Activated CD8-positive, alpha-beta T cell treated with anti-CD3 and anti-CD28 coated beads for 36 hours (primary cell): Measurements from ENCODE around the gene CIROP. TPM values are rescaled to one million over a fixed set of nuclear protein-coding genes. Genes with fewer than 3 reads are reported as not detected.

Source experiments
- ATAC-seq: fragments of 200-7000 bp; cut with Tn5 transposase; one replicate; pipeline ENCODE4 v1.10.0; 2021; ENCODE audit warnings: mild to moderate bottlenecking, moderate library complexity
- CTCF ChIA-PET: fragments of 350-600 bp; sonication (Branson Sonifier 250); formaldehyde crosslinking; loops from one replicate; lab custom pipeline; 2021; ENCODE audit warnings: antibody characterized with exemption; lab: Charles Lee
- POLR2A ChIA-PET: fragments of 350-600 bp; sonication (Branson Sonifier 250); formaldehyde crosslinking; loops from one replicate; lab custom pipeline; 2021; ENCODE audit warnings: antibody characterized with exemption; lab: Charles Lee
- DNase-seq: peaks from one replicate; pipeline ENCODE4 v3.0.0-alpha.2; 2020
- H3K27ac Mint-ChIP-seq: one replicate; pipeline ENCODE4 v1.8.0; 2021; ENCODE audit warnings: mild to moderate bottlenecking, mixed read lengths
- H3K27me3 Mint-ChIP-seq: one replicate; pipeline ENCODE4 v1.8.0; 2021; ENCODE audit warnings: mixed read lengths
- H3K36me3 Mint-ChIP-seq: one replicate; pipeline ENCODE4 v1.8.0; 2021; ENCODE audit warnings: low read depth, mixed read lengths
- H3K4me1 Mint-ChIP-seq: one replicate; pipeline ENCODE4 v1.8.0; 2021; ENCODE audit warnings: low read depth, mixed read lengths
- H3K4me3 Mint-ChIP-seq: one replicate; pipeline ENCODE4 v1.8.0; 2021; ENCODE audit warnings: mild to moderate bottlenecking, moderate library complexity, mixed read lengths
- H3K9me3 Mint-ChIP-seq: one replicate; pipeline ENCODE4 v1.8.0; 2021; ENCODE audit warnings: mixed read lengths
- intact Hi-C: fragments of 100-400 bp; cut with micrococcal nuclease; formaldehyde crosslinking; loops from one replicate; pipeline ENCODE4 v1.10.0; 2022
- total RNA-seq, 2 experiments: library from RNA; stranded (reverse); gene quantifications; one replicate each; pipeline ENCODE4 v1.2.3, GENCODE V29; 2021
- TF ChIP-seq, protein P1 (sequence below): fragments of 200-600 bp; IDR thresholded peaks from one replicate; pipeline ENCODE4 v1.8.0; 2022; ENCODE audit warnings: antibody characterized with exemption, mild to moderate bottlenecking

CIROP gene
- total RNA-seq, 2 experiments from 2014 or later = not detected

DNA sequence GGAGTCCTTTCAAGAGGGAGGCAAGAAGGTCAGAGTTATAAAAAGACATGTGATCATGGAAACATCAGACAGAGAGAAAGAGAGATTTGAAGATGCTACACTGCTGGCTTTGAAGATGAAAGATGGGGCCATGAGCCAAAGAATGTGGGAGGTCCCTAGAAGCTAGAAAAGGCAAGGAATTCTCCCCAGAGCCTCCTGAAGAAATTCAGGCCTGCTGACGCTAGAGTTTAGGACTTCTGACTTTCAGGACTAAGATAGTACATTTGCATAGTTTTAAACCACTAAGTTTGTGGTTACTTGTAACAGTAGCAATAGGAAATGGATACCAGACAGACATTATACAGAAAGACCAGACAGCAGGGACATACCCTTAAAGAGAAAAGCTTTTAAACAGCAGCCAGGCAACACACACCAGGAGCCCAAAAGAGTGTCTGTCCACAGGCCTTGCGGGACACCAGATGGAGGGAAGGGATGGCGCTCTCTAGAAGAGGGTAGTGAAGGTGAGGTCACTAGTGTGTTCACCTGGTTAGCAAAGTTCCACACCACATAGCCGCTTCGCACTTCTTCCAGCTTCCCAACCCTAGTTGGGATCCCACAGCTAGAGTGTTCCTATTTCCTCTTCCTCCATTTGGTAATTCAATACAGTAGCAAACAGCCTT, 43.9 kb upstream of the CIROP start:
- DNase-seq = no peak
- H3K27me3 Mint-ChIP-seq = peaks cover 3% of the 10 kb centered on the region
- TF ChIP-seq, protein P1, sequence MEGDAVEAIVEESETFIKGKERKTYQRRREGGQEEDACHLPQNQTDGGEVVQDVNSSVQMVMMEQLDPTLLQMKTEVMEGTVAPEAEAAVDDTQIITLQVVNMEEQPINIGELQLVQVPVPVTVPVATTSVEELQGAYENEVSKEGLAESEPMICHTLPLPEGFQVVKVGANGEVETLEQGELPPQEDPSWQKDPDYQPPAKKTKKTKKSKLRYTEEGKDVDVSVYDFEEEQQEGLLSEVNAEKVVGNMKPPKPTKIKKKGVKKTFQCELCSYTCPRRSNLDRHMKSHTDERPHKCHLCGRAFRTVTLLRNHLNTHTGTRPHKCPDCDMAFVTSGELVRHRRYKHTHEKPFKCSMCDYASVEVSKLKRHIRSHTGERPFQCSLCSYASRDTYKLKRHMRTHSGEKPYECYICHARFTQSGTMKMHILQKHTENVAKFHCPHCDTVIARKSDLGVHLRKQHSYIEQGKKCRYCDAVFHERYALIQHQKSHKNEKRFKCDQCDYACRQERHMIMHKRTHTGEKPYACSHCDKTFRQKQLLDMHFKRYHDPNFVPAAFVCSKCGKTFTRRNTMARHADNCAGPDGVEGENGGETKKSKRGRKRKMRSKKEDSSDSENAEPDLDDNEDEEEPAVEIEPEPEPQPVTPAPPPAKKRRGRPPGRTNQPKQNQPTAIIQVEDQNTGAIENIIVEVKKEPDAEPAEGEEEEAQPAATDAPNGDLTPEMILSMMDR = no peak
- no peaks in the 10 kb centered on the region for H3K36me3 Mint-ChIP-seq
- ChIA-PET CTCF (interaction anchor here (1.4 kb wide), 1 partner anchor 28 kb away, joined by 6 read pairs; no protein-coding TSS in a partner anchor), POLR2A (interaction anchor here (0.7 kb wide), 1 partner anchor 1406 kb away, joined by 3 read pairs; no protein-coding TSS in a partner anchor)
- H3K9me3 Mint-ChIP-seq = no peaks in the 10 kb centered on the region
- H3K27ac Mint-ChIP-seq = no peak overlapping the region
- intact Hi-C loops = no loop called here
- H3K4me1 Mint-ChIP-seq = peaks cover 5% of the 10 kb centered on the region
- H3K4me3 Mint-ChIP-seq = no peak overlapping the region
- no peak for ATAC-seq

GRCh38 chr14:23147676-23148075, 42.9 kb upstream of the CIROP start:
- no peak for DNase-seq
- intact Hi-C loops = no loop called here
- H3K36me3 Mint-ChIP-seq = no peaks in the 10 kb centered on the region
- H3K27ac Mint-ChIP-seq = no peak overlapping the region
- H3K4me1 Mint-ChIP-seq = no peaks in the 10 kb centered on the region
- H3K9me3 Mint-ChIP-seq = no peaks in the 10 kb centered on the region
- peaks cover 3% of the 10 kb centered on the region for H3K27me3 Mint-ChIP-seq
- ChIA-PET CTCF (interaction anchor here (1.4 kb wide), 1 partner anchor 79 kb away, joined by 4 read pairs; no protein-coding TSS in a partner anchor), POLR2A (no interaction called here)
- no peak overlapping the region for H3K4me3 Mint-ChIP-seq
- no peak for ATAC-seq
- TF ChIP-seq, protein P1 = no peak

GRCh38 chr14:23146980-23147379, 42.2 kb upstream of the CIROP start:
- Mint-ChIP-seq H3K27ac (no peak overlapping the region), H3K9me3 (no peaks in the 10 kb centered on the region), H3K4me3 (no peak overlapping the region), H3K27me3 (peaks cover 3% of the 10 kb centered on the region), H3K4me1 (no peaks in the 10 kb centered on the region), H3K36me3 (no peaks in the 10 kb centered on the region)
- intact Hi-C loops = no loop called here
- no peak for DNase-seq
- POLR2A ChIA-PET = no interaction called here
- TF ChIP-seq, protein P1 = no peak
- CTCF ChIA-PET = interaction anchor here (1.4 kb wide), 1 partner anchor 78 kb away, joined by 4 read pairs; no protein-coding TSS in a partner anchor
- ATAC-seq = no peak

- CTCF ChIA-PET = interaction anchor here (1.4 to 2.2 kb wide), 2 partner anchors 26 to 78 kb away, joined by 4 to 5 read pairs; no protein-coding TSS in a partner anchor
- H3K4me1 Mint-ChIP-seq = no peaks in the 10 kb centered on the region
- TF ChIP-seq, protein P1 = no peak
- H3K27me3 Mint-ChIP-seq = peaks cover 3% of the 10 kb centered on the region
- POLR2A ChIA-PET = no interaction called here
- no peaks in the 10 kb centered on the region for H3K9me3 Mint-ChIP-seq
- H3K36me3 Mint-ChIP-seq = no peaks in the 10 kb centered on the region
- no peak overlapping the region for H3K27ac Mint-ChIP-seq
- DNase-seq = peak; percentile 7
- intact Hi-C loops = no loop called here
- peak; percentile 72 for ATAC-seq
- H3K4me3 Mint-ChIP-seq = no peak overlapping the region
These were observed 41.6 kb upstream of the CIROP start for GRCh38 chr14:23146351-23146910.

- Mint-ChIP-seq H3K27me3 (peaks cover 3% of the 10 kb centered on the region), H3K36me3 (no peaks in the 10 kb centered on the region), H3K4me1 (no peaks in the 10 kb centered on the region), H3K27ac (no peak overlapping the region), H3K4me3 (no peak overlapping the region), H3K9me3 (no peaks in the 10 kb centered on the region)
- POLR2A ChIA-PET = no interaction called here
- TF ChIP-seq, protein P1 = no peak
- CTCF ChIA-PET = interaction anchor here (2.2 kb wide), 1 partner anchor 26 kb away, joined by 5 read pairs; no protein-coding TSS in a partner anchor
- ATAC-seq (no peak), DNase-seq (no peak)
- intact Hi-C loops = no loop called here
These were observed 41.1 kb upstream of the CIROP start for GRCh38 chr14:23145794-23146350.
